AG04450 (cell line): Measurements from ENCODE around the gene APOBEC3B. TPM values are rescaled to one million over a fixed set of nuclear protein-coding genes. Genes with fewer than 3 reads are reported as not detected.
A peak's percentile ranks its signal among the peaks of the same experiment; 100 is the strongest.

ENCODE experiments used
- CTCF ChIA-PET: fragments of 300-600, 350-600 bp; formaldehyde crosslinking; extraction: SDS; loops from one replicate; lab custom pipeline; 2022; ENCODE audit warnings: antibody characterized with exemption, inconsistent platforms; lab: Charles Lee
- POLR2A ChIA-PET: fragments of 350-600 bp; formaldehyde crosslinking; extraction: SDS; loops from one replicate; lab custom pipeline; 2021; ENCODE audit warnings: antibody characterized with exemption, inconsistent platforms; lab: Yijun Ruan, JAX
- DNase-seq: peaks from one replicate; pipeline ENCODE4 v3.0.0-alpha.2; 2011; ENCODE audit warnings: low read depth, low spot score
- H3K27ac ChIP-seq: one replicate; pipeline ENCODE4 v1.5.1; 2012; ENCODE audit warnings: low read depth, low read length, control low read depth
- H3K27me3 ChIP-seq: one replicate; pipeline ENCODE4 v1.6.0; 2012; ENCODE audit warnings: low read length; ENCODE audit not compliant: control insufficient read depth, insufficient read depth
- H3K4me3 ChIP-seq: 2 replicates; pipeline ENCODE4 v1.5.1; 2011; ENCODE audit warnings: mild to moderate bottlenecking, low read depth, low read length, control low read depth
- H3K9me3 ChIP-seq: 2 replicates; pipeline ENCODE4 v1.5.1; 2012; ENCODE audit warnings: low read length; ENCODE audit not compliant: control insufficient read depth, insufficient read depth
- polyA minus RNA-seq: library from RNA; depleted of rRNA, polyadenylated mRNA; stranded (reverse); fragments of >200 nt; gene quantifications from 2 replicates; pipeline ENCODE4 v1.2.3, GENCODE V29; 2011; rRNA and poly(A)+ RNA removed
- polyA plus RNA-seq: library from polyadenylated mRNA; depleted of rRNA; stranded (reverse); fragments of >200 nt; gene quantifications from 2 replicates; pipeline ENCODE4 v1.2.3, GENCODE V29; 2011; rRNA removed
- TF ChIP-seq, protein P1 (sequence below): IDR thresholded peaks from 2 replicates; pipeline ENCODE4 v1.5.1; 2011; ENCODE audit warnings: low read depth, low read length, control low read depth, inconsistent platforms

The APOBEC3B gene
- polyA plus RNA-seq (12.5 TPM in 2 replicates), polyA minus RNA-seq (11.4 and 12.7 TPM in 2 replicates)

DNA sequence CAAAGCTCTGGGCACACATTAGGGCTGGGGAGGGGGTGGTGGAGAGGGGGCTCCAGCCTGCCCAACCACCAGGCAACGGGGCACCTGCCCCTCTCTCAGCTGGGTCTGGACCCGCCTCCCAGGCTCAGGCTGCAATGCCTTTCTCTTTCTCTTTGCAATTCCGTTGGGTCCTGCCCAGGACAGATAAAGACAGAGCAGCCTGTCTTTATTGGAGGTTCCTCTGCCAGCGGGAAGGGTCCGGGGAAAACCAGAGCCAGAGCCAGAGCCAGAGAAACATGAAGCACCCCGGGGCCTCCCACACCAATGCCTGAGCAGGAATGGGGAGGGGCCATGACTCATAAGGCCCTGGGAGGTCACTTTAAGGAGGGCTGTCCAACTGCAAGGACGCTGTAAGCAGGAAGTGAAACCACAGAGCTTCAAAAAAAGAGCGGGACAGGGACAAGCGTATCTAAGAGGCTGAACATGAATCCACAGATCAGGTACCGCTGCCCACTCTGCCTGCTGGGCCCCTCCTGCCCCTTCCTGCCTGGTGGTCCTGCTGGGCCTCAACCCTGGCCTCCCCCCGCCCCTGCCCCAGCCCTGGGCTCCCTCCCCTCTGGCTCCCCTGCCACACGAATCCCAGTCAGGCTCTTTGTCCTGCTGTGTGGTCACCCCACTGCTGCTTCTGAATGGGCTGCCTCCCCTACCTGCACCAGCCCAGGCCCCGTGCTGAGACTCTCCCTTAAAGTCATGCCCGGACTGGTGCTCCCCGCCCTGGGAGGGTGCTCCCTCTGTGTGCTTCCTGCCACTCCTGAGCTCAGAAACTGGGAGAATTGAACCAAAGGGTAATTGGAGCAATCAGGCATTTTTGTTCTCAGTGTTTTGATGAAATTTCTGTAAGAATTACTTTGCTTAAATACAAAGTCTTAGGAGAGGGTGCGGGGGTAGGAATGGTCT, at the start of gene APOBEC3B:
Gene APOBEC3B, plus strand, starts transcription at position 356 of the 936 bp plus-strand sequence. Its CDS starts 107 bp downstream, at position 463.
- DNase-seq = peak; percentile 84
- Histone ChIP-seq H3K4me3 (peak within 1 kb of the TSS; percentile 53), H3K27me3 (no peaks in the 10 kb centered on the region), H3K27ac (peak within 1 kb of the TSS; percentile 39), H3K9me3 (peaks cover 10% of the 10 kb centered on the region)
- TF ChIP-seq, protein P1, sequence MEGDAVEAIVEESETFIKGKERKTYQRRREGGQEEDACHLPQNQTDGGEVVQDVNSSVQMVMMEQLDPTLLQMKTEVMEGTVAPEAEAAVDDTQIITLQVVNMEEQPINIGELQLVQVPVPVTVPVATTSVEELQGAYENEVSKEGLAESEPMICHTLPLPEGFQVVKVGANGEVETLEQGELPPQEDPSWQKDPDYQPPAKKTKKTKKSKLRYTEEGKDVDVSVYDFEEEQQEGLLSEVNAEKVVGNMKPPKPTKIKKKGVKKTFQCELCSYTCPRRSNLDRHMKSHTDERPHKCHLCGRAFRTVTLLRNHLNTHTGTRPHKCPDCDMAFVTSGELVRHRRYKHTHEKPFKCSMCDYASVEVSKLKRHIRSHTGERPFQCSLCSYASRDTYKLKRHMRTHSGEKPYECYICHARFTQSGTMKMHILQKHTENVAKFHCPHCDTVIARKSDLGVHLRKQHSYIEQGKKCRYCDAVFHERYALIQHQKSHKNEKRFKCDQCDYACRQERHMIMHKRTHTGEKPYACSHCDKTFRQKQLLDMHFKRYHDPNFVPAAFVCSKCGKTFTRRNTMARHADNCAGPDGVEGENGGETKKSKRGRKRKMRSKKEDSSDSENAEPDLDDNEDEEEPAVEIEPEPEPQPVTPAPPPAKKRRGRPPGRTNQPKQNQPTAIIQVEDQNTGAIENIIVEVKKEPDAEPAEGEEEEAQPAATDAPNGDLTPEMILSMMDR = no peak
- CTCF ChIA-PET = interaction anchor here (0.7 to 3.0 kb wide), 5 partner anchors 9 to 113 kb away, joined by 3 to 11 read pairs (median 4); no protein-coding TSS in a partner anchor
- POLR2A ChIA-PET = interaction anchor here (0.5 to 1.1 kb wide), 5 partner anchors 22 to 1259 kb away, joined by 3 to 4 read pairs (median 3); no protein-coding TSS in a partner anchor

DNA sequence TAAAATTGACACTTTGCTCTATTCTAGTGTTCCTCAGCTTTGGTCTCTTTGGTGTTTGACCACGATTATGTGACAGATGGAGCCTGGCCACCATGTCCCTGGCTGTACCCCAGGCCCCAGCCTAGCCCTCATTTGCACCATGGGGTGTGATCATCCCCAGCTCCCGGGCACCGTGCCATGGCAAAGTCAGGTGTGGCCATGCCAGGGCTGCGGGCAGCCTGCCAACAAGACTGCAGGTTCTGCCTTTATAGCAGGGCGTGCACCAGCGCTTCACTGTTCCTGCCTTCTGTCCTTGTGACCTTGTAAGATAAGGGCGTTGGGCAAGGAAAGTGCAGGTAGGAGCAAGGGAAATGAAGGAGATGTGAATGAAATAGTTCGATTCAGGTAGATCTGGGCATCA, 47.1 kb upstream of the APOBEC3B start:
- POLR2A ChIA-PET = no interaction called here
- TF ChIP-seq, protein P1 = no peak
- DNase-seq = no peak
- CTCF ChIA-PET = no interaction called here
- Histone ChIP-seq H3K4me3 (no peak overlapping the region), H3K27ac (no peak overlapping the region), H3K27me3 (peaks cover 30% of the 10 kb centered on the region), H3K9me3 (no peaks in the 10 kb centered on the region; the same call in 1 of the 2 replicates)

DNA sequence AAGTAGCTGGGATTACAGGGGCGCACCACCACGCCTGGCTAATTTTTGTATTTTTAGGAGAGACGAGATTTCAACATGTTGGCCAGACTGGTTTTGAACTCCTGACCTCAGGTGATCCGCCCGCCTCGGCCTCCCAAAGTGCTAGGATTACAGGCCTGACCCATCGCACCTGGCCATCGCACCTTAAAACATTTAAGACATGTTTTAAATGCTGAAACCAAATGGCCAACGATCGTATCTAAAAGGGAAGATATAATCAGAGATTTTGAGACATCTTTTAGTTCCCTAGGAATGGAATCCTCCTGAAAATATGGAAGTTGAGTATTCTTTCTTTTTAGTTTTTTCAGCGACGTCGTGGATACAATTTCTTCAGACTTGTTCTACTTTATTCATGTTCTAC, 46.5 kb upstream of the APOBEC3B start:
- CTCF ChIA-PET = no interaction called here

DNA sequence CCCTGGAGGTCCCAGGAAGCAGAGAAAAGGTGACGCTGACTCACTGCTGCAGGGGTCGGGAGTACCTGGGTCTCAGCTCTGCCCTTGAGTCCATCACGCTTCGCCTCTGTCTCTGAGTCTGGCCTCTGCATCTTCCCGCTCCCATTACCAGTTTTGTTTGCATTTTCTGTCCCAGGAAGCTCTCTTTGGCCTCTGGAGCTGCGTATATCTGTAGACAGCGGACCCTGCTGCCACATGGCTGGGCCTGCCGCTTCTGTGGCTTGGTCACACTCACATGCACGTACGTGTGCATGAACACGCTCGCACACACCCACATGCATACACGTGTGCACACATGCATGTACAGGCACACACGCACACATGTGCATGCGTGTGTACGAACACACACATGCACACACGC, 45.6 kb upstream of the APOBEC3B start:
- no peak for DNase-seq
- ChIA-PET POLR2A (no interaction called here), CTCF (no interaction called here)
- Histone ChIP-seq H3K4me3 (no peak overlapping the region), H3K27ac (no peak overlapping the region), H3K27me3 (peaks cover 33% of the 10 kb centered on the region), H3K9me3 (no peaks in the 10 kb centered on the region; the same call in 1 of the 2 replicates)
- TF ChIP-seq, protein P1 = no peak

More for the DNA sequence above, 46.5 kb upstream of the APOBEC3B start:
- no peaks in the 10 kb centered on the region; the same call in 1 of the 2 replicates for H3K9me3 ChIP-seq
- TF ChIP-seq, protein P1 = no peak
- H3K27ac ChIP-seq = no peak overlapping the region
- DNase-seq = no peak
- POLR2A ChIA-PET = no interaction called here
- H3K27me3 ChIP-seq = peaks cover 30% of the 10 kb centered on the region
- no peak overlapping the region for H3K4me3 ChIP-seq

DNA sequence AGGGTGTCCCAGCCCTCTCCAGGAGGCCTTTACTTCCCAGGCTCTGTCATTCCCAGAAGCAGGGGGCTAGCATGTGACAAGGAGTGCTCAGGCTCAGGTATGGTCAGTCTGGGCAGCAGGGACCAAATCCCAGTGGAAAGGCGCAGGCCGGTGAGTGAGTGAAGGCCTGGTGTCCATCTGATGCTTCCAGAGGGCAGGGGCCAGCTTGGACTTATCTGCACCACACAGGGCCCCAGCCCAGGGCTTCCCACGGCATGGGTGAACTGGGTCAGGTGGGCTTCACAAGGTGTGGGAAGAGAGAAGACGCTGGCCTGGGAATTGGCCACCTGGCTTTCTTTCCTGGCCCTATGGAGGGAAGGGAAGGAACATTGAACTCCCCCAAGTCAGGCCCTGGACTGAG, 45.1 kb upstream of the APOBEC3B start:
- no peaks in the 10 kb centered on the region; the same call in 1 of the 2 replicates for H3K9me3 ChIP-seq
- TF ChIP-seq, protein P1 = no peak
- no peak for DNase-seq
- POLR2A ChIA-PET = no interaction called here
- no peak overlapping the region for H3K27ac ChIP-seq
- no peak overlapping the region for H3K4me3 ChIP-seq
- CTCF ChIA-PET = no interaction called here
- peaks cover 35% of the 10 kb centered on the region for H3K27me3 ChIP-seq
